HG02970 (cell line): ENCODE data around the gene HIC2.
"Not testable (repeated sequence)": the region's sequence is repeated elsewhere in the genome, so short reads cannot be mapped to it uniquely, and the experiment has no call there.

Source experiments
- ATAC-seq: cut with Tn5 transposase; IDR thresholded peaks from one replicate; pipeline ENCODE4 v1.9.1; 2021; ENCODE audit warnings: mild to moderate bottlenecking, moderate library complexity, moderate number of reproducible peaks; ENCODE audit not compliant: unreplicated experiment, low FRiP score

The HIC2 gene

DNA sequence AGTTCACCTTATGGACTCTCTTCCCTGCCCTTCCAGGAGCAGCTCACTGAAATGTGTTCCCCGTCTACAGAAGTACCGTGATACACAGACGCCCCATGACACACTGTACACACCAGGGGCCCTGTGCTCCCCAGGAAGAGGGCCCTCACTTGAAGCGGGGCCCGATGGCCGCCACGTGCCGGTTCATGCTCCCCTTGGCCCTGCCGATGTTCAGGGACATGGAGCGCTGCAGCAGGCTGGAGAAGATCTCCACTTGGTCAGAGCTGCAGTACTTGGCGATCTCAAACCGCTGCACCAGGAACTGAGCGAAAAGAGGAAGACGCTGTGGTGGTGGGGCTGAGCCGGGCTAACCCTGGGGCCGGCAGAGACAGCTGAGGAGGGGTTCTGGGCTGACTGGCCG lies 70.6 kb downstream of the HIC2 start:
- not testable (repeated sequence) for ATAC-seq

GRCh38 chr22:21489149-21489680 lies 72.0 kb downstream of the HIC2 start:
- ATAC-seq, result not testable (repeated sequence)

DNA sequence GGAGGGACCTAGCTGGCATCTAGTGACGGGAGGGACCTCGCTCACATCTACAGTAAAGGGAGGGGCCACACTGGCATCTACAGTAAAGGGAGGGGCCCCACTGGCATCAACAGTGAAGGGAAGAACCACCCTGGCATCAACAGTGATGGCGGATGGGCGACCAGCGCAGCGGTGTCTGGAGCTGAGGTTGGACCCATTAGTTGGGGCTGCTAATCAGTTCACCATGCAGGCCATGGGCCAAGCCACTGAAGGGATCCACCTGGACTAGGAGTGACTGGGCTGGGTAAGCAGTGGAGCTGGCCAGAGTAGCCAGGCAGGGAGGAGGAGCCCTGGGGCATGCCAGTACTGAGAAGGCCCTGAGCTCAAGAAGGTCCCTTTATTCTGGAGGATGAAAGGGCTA lies 73.4 kb downstream of the HIC2 start:
- ATAC-seq, result not testable (repeated sequence)

DNA sequence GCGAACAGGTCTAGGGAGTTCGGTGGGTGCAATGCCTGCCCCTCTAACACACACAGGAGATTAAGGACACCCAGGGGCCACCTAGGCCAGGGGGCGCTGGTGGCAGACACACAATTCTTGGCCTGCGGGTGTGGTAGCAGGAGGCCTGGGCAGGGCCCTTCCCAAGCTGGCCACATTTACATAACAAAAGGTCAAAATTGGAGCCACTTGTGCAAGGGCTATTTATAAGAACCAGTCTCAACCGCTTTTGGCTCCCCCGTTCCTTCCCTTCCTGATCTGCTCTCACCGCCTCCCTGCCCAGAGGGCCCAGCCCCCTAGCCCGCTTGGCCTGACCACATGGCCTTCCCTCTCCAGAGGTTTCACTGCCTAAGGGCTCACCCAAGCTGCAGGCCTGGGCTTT lies 75.1 kb downstream of the HIC2 start:
- not testable (repeated sequence) for ATAC-seq

- ATAC-seq, result not testable (repeated sequence)
These were observed 76.9 kb downstream of the HIC2 start for GRCh38 chr22:21493789-21494782.

- not testable (repeated sequence) for ATAC-seq
These were observed 80.8 kb downstream of the HIC2 start for GRCh38 chr22:21497984-21498383.

DNA sequence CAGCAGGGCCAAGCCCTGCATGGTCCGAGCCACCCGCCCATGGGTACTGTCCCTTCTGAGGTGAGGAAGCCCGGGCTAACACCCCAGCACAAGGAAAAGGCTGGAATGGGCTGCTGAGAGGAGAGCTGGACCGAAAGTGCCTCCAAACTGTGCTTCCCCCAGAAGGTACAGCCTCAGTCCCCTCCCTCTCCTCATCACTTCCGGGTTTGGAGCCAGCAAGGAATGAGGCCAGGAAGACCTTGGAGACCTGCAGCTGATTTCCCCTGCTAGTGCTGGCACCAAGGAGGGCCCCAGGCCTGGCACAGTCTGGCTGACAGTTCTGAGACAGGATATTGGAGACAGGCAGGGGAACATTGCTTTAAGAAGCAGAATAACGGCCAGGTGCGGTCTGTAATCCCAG lies 81.3 kb downstream of the HIC2 start:
- not testable (repeated sequence) for ATAC-seq

DNA sequence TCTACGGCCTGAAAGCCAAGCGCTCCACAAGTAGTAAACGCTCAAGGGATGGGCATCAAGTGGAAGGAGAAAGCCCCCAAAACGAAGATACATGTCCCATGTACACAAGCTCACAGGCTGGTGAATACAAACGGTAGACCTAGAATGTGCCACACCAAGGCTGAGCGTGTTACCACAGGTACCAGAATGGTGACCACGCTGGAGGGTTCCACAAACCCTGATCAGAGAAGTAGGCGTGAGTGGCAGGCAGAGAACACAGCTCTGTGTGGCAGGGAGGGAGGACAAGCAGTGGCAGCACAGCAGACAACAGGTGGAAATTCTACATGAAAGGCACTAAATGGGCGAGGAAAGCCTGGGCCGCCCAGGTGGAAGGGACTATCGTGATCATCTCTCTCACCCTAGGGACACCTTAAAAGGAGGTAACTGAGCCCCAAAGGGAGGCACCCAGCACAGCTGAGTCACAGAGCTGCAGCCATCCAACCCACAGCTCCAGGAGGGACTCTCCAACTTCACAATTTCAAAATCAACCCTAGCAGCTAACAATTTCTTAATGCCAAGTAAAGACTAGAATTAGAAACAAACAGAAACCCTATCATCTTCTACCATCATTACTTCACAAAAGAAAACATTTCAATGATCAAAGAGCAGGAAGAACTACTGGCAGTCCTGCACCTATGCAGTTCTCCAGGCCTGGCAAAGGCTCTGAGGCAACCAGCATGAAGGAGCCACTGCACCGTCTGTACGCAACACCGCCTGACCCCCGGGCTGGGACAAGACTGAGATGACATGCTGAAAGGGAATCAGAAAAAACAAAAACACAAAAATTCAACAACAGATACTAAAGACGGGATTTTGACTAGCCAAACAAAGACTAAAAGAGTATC lies 82.7 kb downstream of the HIC2 start:
- ATAC-seq, result not testable (repeated sequence)
